Astrocyte of the spinal cord (primary cell): ENCODE measurements around the gene GNAI3.
"Not testable (repeated sequence)": the region's sequence is repeated elsewhere in the genome, so short reads cannot be mapped to it uniquely, and the experiment has no call there.

Experiments used
- DNase-seq: peaks from one replicate; pipeline ENCODE4 v3.0.0; 2011; ENCODE audit warnings: low read depth, low spot score
- H3K4me3 ChIP-seq: 2 replicates; pipeline ENCODE4 v1.5.1; 2011; ENCODE audit warnings: low read depth, mild to moderate bottlenecking, low read length, moderate library complexity
- in situ Hi-C: cut with HindIII; loops from 2 replicates; pipeline ENCODE4 v1.10.0; 2017; ENCODE audit warnings: low sequenced_read_pairs
- TF ChIP-seq, protein P1 (sequence below): IDR thresholded peaks from 2 replicates; pipeline ENCODE4 v1.5.1; 2012; ENCODE audit warnings: low read depth, mild to moderate bottlenecking, low read length, inconsistent platforms

GNAI3 gene

GRCh38 chr1:109657395-109657794 is 109.0 kb downstream of the GNAI3 start:
- no peak for DNase-seq
- TF ChIP-seq, protein P1, sequence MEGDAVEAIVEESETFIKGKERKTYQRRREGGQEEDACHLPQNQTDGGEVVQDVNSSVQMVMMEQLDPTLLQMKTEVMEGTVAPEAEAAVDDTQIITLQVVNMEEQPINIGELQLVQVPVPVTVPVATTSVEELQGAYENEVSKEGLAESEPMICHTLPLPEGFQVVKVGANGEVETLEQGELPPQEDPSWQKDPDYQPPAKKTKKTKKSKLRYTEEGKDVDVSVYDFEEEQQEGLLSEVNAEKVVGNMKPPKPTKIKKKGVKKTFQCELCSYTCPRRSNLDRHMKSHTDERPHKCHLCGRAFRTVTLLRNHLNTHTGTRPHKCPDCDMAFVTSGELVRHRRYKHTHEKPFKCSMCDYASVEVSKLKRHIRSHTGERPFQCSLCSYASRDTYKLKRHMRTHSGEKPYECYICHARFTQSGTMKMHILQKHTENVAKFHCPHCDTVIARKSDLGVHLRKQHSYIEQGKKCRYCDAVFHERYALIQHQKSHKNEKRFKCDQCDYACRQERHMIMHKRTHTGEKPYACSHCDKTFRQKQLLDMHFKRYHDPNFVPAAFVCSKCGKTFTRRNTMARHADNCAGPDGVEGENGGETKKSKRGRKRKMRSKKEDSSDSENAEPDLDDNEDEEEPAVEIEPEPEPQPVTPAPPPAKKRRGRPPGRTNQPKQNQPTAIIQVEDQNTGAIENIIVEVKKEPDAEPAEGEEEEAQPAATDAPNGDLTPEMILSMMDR = no peak
- in situ Hi-C loops = no loop called here
- H3K4me3 ChIP-seq = no peak overlapping the region

- TF ChIP-seq, protein P1 = no peak
- DNase-seq = no peak
- in situ Hi-C loops = no loop called here
- H3K4me3 ChIP-seq = no peak overlapping the region
Measured at GRCh38 chr1:109657970-109658369, 109.6 kb downstream of the GNAI3 start.

DNA sequence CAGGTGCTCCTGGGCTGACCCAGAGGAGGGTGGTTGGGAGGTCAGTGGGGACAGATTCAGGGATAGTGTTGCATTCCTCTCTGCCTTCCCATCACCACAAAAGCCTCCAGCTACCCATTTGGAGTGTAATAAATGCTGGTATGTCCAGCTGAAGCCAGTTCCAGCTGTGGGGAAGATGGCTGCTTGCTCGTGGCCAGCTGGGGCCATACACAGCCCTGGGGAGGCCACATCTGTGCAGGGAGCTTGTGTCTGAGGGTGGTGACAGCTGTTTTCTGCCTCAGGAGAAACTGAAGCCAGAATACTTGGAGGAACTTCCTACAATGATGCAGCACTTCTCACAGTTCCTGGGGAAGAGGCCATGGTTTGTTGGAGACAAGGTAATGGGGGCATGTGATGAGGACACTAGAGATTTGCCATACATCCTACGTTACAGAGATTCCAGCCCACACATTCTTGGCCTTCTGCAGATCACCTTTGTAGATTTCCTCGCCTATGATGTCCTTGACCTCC is 110.2 kb downstream of the GNAI3 start:
- in situ Hi-C loops = no loop called here
- no peak overlapping the region for H3K4me3 ChIP-seq
- TF ChIP-seq, protein P1 = no peak
- DNase-seq = no peak

- no peak overlapping the region for H3K4me3 ChIP-seq
- in situ Hi-C loops = no loop called here
- TF ChIP-seq, protein P1 = no peak
- no peak for DNase-seq
Measured at GRCh38 chr1:109659145-109659544, 110.7 kb downstream of the GNAI3 start.

DNA sequence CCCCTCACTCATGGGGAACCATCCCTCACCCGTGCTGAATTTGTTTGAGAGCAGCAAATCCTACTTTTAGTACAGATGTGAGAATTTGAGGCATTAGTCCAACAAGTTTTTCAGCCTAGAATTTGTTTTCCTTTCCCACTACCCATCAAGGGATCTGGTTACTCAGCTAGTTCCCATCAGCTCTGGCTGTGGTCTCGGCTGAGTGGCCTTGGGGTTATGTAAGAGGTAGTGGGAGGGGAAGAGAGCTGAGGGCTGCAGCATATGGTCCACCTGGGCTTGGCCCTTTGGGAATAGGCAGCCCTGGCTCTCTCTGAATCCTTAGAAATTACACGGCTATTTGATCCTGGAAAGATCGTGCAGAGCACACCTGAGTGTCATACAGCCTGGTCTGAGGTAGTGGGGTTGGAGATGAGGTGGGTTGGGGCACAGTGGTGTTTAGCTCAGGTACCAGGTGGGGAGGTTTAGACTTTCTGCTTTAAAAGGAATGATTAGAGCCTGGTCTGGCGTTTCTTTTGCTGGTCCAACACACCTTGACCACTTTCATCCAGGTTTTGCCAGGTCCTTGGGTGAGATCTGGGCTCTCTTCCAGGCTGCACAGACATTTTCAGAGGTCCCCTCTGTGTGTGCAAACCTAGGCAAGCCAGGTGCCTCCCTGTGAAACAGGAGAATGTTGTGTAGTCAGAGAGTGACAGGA is 111.7 kb downstream of the GNAI3 start:
- in situ Hi-C loops = no loop called here
- no peak for DNase-seq
- no peak overlapping the region for H3K4me3 ChIP-seq
- TF ChIP-seq, protein P1 = no peak

- H3K4me3 ChIP-seq, in situ Hi-C loops, DNase-seq: not testable (repeated sequence)
Measured at GRCh38 chr1:109660691-109661026, 112.2 kb downstream of the GNAI3 start.

GRCh38 chr1:109661391-109661790 is 113.0 kb downstream of the GNAI3 start:
- TF ChIP-seq, protein P1 = no peak
- DNase-seq = no peak
- no peak overlapping the region for H3K4me3 ChIP-seq
- in situ Hi-C loops = no loop called here
